ENCODE results near the gene HLA-DQB1. TPM values are rescaled to one million over a fixed set of nuclear protein-coding genes. Genes with fewer than 3 reads are reported as not detected.

HLA-DQB1 gene
- total and polyA plus RNA-seq, 2 of the 13 experiments (the other 11 are each of a cell fraction or from before 2014, with no cell fraction given): not detected

- H3K9me3 ChIP-seq (ENCODE audit: low read length): no peaks in the 10 kb centered on the region
- no TSS peak for BruUV-seq (replicated peaks)
- H3K79me2 ChIP-seq (ENCODE audit: insufficient read depth, low read length): no peaks in the 10 kb centered on the region
- H3K36me3 ChIP-seq (replicated peaks in 1 of 2; ENCODE audit: control insufficient read depth in 1 of 2, insufficient read depth in 2 of 2, low read length in 2 of 2): no peaks in the 10 kb centered on the region
- no peaks in the 10 kb centered on the region for H4K20me1 ChIP-seq (ENCODE audit: insufficient read depth, low read length)
- DNase-seq (ENCODE audit: low spot score): no peak
- H3K4me3 ChIP-seq (replicated peaks in 1 of 3; ENCODE audit: insufficient read depth in 1 of 3, low read depth in 2 of 3, low read length in 3 of 3): no peak overlapping the region
- H3K4me2 ChIP-seq (ENCODE audit: low read depth, low read length): no peak overlapping the region
- 6% methylated on average over 6 of the region's 6 CpGs for WGBS (ENCODE audit: low lambda C conversion rate)
- H3K27me3 ChIP-seq (ENCODE audit: control insufficient read depth in 1 of 2, insufficient read depth in 2 of 2, low read length in 2 of 2): peaks cover 2 to 9% of the 10 kb centered on the region in 2 experiments; a peak in 3 of 5 replicates
- H2AFZ ChIP-seq (ENCODE audit: low read length): no peak overlapping the region
- FAIRE-seq: no peak
- no peak overlapping the region for H3K9ac ChIP-seq (ENCODE audit: insufficient read depth, low read depth, low read length)
- H3K4me1 ChIP-seq (ENCODE audit: insufficient read depth, low read length): no peaks in the 10 kb centered on the region
- POLR2A ChIA-PET: no interaction called here
- ATAC-seq: no peak
- CTCF ChIA-PET (ENCODE audit: low intra/inter-chr PET ratio, low total read pairs): no interaction called here
- in situ Hi-C loops (cut with HindIII; ENCODE audit: extremely low pct_ligation_motif_present, low pct_unique_long_range_greater_than_20kb) (no loop called here), intact Hi-C loops (cut with micrococcal nuclease; ENCODE audit: unreplicated experiment) (no loop called here)
- H3K27ac ChIP-seq (ENCODE audit: extremely low read length, insufficient read depth, low read length): no peak overlapping the region
- TF ChIP-seq RBFOX2 (IDR thresholded peaks at IDR 0.05; ENCODE audit: low read depth, low read length) (no peak), RFXAP (CRISPR knock-in tag; IDR thresholded peaks at IDR 0.05; ENCODE audit: borderline replicate concordance) (no peak), ZNF225 (CRISPR knock-in tag; IDR thresholded peaks at IDR 0.05) (no peak), THAP8 (CRISPR knock-in tag; IDR thresholded peaks at IDR 0.05; ENCODE audit: borderline replicate concordance) (no peak), HNF4A (CRISPR knock-in tag; IDR thresholded peaks at IDR 0.05) (no peak), ZSCAN25 (CRISPR knock-in tag; IDR thresholded peaks at IDR 0.05) (no peak), ARID3A (IDR thresholded peaks at IDR 0.05; ENCODE audit: low read depth, low read length) (no peak), SNAPC5 (CRISPR knock-in tag; IDR thresholded peaks at IDR 0.05; ENCODE audit: borderline replicate concordance) (no peak), ZNF775 (CRISPR knock-in tag; IDR thresholded peaks at IDR 0.05; ENCODE audit: borderline replicate concordance) (no peak), TFAP4 (IDR thresholded peaks at IDR 0.05; ENCODE audit: borderline replicate concordance, low read depth) (no peak), ZNF337 (CRISPR knock-in tag; IDR thresholded peaks at IDR 0.05; ENCODE audit: borderline replicate concordance, low read depth) (no peak), KIAA2018 (CRISPR knock-in tag; IDR thresholded peaks at IDR 0.05; ENCODE audit: borderline replicate concordance) (no peak), PCBP2 (optimal IDR thresholded peaks at IDR 0.05; ENCODE audit: low read depth, low read length, poor library complexity, severe bottlenecking) (no peak), ZSCAN9 (CRISPR knock-in tag; IDR thresholded peaks at IDR 0.05; ENCODE audit: borderline replicate concordance) (no peak)
These were observed 25.3 kb downstream of the HLA-DQB1 start for GRCh38 chr6:32641122-32641521.

All from HepG2 (cell line).